GM13977 (cell line): ENCODE data around the gene MARF1.
"Not testable (repeated sequence)": the region's sequence is repeated elsewhere in the genome, so short reads cannot be mapped to it uniquely, and the experiment has no call there.

ENCODE experiments used
- DNase-seq: peaks from one replicate; pipeline ENCODE4 v3.0.0; 2012; ENCODE audit warnings: low spot score
- CTCF ChIP-seq: IDR thresholded peaks from 2 replicates; pipeline ENCODE4 v1.5.1; 2012; ENCODE audit warnings: mild to moderate bottlenecking, control low read depth; ENCODE audit not compliant: insufficient read depth; ENCODE audit errors: extremely low read depth, missing control alignments
- in situ Hi-C: fragments of 300-500 bp; cut with MboI; formaldehyde crosslinking; loops from one replicate; pipeline ENCODE4 v1.12.0; 2022; ENCODE audit warnings: low sequenced_read_pairs, low pct_unique_long_range_greater_than_20kb, mixed read lengths, inconsistent platforms; ENCODE audit not compliant: unreplicated experiment

The MARF1 gene

GRCh38 chr16:15611610-15612009, 31.3 kb downstream of the MARF1 start:
- no peak for TF ChIP-seq CTCF
- no peak for DNase-seq
- in situ Hi-C loops = no loop called here

GRCh38 chr16:15610369-15610871, 32.5 kb downstream of the MARF1 start:
- no peak for DNase-seq
- in situ Hi-C loops = no loop called here
- no peak for TF ChIP-seq CTCF

GRCh38 chr16:15609286-15609649, 33.7 kb downstream of the MARF1 start:
- no peak for DNase-seq
- in situ Hi-C loops = no loop called here
- TF ChIP-seq CTCF = no peak

GRCh38 chr16:15608398-15609285, 34.3 kb downstream of the MARF1 start:
- in situ Hi-C loops = no loop called here
- no peak for DNase-seq
- TF ChIP-seq CTCF = no peak

- DNase-seq = no peak
- in situ Hi-C loops = no loop called here
- TF ChIP-seq CTCF = no peak
Measured at GRCh38 chr16:15607700-15608396, 35.1 kb downstream of the MARF1 start.

- in situ Hi-C loops, DNase-seq: not testable (repeated sequence)
Measured at GRCh38 chr16:15607221-15607699, 35.7 kb downstream of the MARF1 start.
